GM18951 (cell line): ENCODE data around the gene SEC61G.

Source experiments
- POLR2A ChIP-seq: IDR thresholded peaks from 4 replicates; pipeline ENCODE4 v1.6.1; 2011; ENCODE audit warnings: mild to moderate bottlenecking; ENCODE audit not compliant: insufficient read length, insufficient read depth; ENCODE audit errors: extremely low read depth
- in situ Hi-C: fragments of 300-500 bp; cut with MboI; formaldehyde crosslinking; loops from one replicate; pipeline ENCODE4 v1.12.0; 2022; ENCODE audit warnings: low sequenced_read_pairs, mixed read lengths, inconsistent platforms; ENCODE audit not compliant: unreplicated experiment

Gene SEC61G

DNA sequence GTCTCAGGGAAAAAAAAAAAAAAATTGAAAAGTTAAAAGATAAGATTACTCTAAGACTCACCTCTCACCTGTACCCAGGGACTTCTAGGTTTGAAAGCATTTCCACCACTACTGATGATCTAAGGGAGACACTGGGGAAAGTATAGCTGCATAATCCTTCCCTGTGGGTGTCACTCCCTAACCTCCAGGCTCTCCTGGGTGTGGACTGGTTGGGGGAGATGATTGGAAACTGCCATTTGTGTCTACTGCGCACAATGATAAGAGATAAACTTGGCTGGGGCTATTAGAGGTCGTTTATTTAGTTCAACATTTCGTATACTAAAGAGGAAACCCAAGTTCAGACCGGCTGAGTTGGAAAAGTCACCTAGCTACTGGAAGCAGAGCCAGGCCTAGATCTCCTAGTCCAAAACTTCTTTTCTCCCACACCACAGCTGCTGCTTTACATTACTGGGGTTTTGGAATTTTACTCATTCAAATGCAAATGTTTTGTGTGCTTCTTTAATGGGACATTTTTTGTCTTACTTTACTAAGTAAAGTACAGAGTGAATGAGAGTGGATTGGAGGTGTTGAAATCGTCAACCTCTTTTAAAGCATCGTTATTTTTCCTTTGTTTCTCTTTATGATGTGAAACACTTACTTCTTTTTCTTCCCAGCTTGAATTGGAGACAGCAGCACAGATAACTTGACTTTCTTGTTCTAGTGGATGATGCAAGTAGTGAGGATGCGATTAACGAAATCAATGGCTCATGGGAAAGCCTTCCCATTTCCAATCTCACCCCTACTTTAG lies 22.3 kb upstream of the SEC61G start:
- in situ Hi-C loops, result no loop called here

DNA sequence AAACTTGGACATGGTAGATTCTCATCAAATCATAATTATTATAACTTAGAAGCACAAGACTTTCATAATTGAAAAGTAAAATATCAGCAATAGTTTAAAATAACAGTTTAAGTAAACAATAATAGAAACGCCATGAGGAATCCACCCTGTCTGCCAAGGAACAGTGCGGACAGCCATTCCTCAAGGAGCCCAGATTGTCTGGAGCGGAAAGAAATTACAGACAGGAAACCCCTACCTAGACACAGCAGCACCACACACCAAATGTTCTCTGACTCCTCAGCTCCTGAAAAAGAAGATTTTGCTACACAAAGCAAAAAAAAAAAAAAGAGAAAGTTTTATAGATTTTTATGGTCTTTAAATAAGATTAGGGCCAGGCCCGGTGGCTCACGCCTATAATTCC lies 21.5 kb upstream of the SEC61G start:
- in situ Hi-C loops, result no loop called here
- TF ChIP-seq POLR2A, result no peak

More for the DNA sequence above, 22.3 kb upstream of the SEC61G start:
- no peak for TF ChIP-seq POLR2A

DNA sequence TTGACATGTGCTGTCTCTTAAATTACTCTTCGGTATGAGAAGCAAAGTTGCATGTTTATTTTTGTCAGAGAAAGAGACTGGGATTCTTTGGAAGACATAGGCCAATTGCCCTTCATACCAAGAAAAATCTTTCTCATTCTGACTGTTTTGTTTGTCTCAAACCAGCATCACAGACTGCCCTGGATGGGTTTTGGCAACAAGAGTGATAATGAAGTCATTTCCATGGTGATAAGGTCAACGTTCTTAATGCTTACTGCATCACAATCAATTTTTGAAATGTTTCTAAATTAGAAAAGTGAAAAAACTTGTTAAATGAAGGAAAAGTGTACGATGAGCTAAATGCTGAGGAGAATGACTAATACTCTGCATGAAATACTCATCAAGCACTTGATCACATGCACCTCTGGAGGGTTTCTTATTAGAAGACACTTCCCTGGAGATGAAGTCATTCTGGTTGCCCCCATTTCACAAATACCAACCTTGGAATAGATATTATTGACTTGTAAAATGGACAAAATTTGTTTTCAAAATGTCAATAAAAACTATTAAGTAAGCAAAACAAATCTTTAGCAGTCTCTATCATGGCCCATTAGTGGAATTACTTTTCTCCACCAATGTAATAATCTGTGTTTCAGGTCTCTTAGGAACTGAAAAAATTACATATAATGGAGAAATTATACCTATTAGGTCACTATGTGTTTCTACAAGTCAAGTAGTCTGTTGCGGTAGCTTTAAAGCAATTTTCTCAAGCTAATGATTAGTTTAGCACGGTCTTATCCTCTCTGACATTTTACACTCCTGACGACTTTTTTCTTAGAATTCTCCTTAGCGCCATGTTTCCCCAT lies 19.9 kb upstream of the SEC61G start:
- in situ Hi-C loops, result loop anchor here (10.0 kb wide), 1 partner anchor 476 kb away; no protein-coding TSS in a partner anchor

DNA sequence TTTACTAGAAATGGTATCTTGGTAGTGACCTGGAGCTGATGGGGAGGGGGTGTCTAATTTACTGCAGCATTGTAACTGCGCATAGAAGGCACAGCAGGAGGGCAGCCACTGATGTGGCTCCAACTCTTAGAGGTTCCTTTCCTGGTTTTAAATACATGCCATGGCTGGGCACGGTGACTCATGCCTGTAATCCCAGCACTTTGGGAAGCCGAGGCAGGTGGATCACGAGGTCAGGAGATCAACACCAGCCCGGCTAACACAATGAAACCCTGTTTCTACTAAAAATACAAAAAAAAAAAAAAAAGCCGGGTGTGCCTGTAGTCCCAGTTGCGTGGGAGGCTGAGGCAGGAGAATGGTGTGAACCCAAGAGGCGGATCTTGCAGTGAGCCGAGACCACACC lies 19.2 kb upstream of the SEC61G start:
- no peak for TF ChIP-seq POLR2A
- in situ Hi-C loops, result loop anchor here (10.0 kb wide), 1 partner anchor 477 kb away; no protein-coding TSS in a partner anchor

More for the DNA sequence above, 19.9 kb upstream of the SEC61G start:
- no peak for TF ChIP-seq POLR2A

DNA sequence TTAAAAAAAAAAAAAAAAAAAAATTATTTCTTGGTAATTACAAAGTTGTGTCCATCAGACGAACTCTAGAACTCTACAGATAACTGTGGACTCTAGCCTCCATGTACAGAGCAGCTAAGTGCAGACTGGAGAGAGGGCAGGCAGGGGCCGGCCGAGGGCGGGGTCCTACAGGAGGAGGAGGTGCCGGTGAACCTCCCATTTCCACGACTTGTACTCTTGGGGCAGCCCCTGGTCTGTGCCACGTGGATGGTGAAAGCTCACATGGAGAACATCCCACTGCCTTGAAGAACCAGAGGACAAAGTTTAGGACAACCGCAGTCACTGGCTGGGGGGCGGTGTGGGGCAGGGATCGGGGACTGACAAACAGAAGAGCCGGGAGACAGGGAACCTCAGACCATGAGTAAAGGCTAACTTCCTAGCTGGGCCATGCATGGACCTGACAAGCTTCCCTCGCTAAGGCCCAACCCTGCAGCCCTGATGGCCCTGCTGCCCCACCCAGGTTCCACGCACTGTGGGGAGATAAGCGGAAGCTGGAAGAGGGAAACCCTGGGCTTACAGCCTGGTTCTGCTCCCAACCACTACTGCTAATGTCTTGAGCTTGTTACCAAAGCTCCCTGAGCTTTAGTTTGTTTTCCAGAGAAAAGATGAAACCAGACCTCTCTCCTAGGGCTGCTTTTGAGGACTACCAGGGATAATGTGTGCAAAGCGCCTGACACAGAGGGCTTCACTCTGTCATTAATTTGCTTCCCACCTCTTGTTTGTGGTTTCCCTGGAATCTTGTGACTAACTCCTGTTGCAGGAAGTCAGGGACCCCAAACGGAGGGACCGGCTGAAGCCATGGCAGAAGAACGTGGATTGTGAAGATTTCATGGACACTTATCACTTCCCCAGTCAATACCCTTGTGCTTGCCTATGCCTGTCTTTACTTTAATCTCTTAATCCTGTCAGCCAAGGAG lies 16.1 kb upstream of the SEC61G start:
- TF ChIP-seq POLR2A, result no peak
- in situ Hi-C loops, result loop anchor here (10.0 to 25.0 kb wide), 2 partner anchors 480 to 637 kb away; no protein-coding TSS in a partner anchor

DNA sequence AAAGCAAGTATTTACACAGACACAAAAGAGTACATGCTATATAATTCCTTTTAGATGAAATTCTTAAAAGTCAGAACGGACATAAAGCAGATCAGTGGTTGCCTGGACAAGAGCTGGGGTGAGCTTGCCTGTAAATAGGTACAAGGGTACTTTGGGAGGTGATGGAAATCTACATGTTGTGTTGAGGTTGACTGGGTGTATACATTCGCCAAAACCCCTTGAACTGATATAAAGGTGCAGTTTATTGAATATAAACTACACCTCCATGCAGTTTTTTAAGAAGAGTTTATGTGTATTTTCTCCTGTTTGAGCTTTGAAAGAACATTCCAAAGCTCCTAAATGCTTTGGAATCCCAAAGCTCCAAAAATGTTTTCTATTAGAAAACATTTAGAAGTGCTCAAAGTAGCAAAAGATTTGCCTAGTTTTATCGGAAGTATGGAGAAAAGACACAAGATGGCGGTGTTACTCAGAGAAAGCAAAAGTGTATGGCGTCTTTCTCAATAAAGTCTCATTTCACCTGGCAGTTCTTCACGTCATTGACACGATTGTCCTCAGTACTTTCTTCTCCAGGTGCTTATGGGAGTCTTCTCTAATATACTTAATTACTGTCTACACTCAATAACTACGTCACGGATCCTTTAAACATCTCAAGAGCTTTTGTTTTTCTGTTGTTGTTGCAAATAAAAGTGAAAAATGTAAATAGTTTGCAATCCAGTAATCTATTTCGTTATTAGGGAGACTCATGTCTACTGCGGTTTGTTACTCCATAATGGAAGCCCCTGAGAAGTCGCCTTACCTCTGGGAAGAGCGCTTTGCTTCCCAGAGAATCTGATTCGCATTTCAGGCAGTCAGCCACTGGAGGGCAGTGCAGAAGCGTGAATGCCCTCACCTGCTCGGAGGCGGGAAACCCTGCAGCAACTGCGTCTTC lies 14.7 kb upstream of the SEC61G start:
- no peak for TF ChIP-seq POLR2A
- in situ Hi-C loops, result loop anchor here (10.0 to 25.0 kb wide), 2 partner anchors 481 to 639 kb away; no protein-coding TSS in a partner anchor

DNA sequence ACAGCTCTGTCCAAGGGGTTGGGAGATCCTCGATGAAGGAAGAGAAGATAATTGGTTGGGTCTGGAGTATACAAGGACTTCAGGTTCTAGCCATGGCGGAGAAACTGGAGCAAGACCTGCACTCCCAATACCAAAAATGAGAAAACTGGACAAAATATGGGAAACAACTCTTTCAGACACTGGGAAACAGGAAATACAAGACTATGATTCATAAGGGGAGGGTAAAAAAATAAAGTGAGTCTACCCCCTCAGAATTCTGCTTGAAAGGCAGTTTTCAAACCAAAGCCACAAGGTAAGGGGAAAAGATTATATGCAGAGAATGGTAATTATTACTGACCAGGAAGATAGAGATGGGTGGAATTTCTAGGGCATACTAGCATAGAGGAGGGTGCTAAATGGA lies 10.2 kb upstream of the SEC61G start:
- TF ChIP-seq POLR2A, result no peak
- in situ Hi-C loops, result loop anchor here (25.0 kb wide), 1 partner anchor 643 kb away; no protein-coding TSS in a partner anchor

DNA sequence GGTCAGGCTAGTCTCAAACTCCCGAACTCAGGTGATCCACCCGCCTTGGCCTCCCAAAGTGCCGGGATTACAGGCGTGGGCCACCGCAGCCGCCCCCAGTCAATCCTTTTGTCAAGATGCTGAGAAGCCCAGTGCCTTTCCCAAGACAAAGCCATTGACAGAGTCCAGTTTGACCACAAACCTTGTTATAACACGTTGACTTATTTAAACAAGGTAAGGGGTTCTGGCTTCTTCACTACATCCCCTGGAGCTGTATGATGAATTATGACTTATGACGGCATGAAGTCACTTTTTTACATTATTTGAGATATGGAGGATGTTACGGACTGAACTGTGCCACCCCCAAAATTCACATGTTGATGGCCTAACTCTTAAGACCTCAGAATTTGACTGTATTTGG lies 5.8 kb upstream of the SEC61G start:
- no peak for TF ChIP-seq POLR2A
- in situ Hi-C loops, result loop anchor here (25.0 kb wide), 1 partner anchor 647 kb away; no protein-coding TSS in a partner anchor

DNA sequence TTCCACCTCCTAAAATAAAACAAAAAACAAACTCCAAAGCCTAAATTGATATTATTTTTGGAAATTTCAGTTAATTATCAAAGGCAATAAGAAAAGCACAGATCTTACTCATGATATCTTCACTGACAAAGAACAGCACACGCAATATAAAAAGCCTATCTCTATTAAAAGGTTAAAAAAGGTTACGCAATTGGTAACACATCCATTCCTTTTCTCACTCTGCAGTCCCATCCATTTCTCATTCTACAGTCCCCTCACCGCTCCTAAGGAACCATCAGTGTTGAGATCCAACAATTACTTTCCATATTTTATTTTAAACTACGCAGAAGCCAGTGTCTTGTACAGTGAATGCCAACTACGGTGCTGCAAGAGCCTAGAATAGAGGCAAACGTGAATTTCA lies 1.3 kb downstream of the SEC61G start:
- no peak for TF ChIP-seq POLR2A
- in situ Hi-C loops, result loop anchor here (25.0 kb wide), 1 partner anchor 655 kb away; no protein-coding TSS in a partner anchor

DNA sequence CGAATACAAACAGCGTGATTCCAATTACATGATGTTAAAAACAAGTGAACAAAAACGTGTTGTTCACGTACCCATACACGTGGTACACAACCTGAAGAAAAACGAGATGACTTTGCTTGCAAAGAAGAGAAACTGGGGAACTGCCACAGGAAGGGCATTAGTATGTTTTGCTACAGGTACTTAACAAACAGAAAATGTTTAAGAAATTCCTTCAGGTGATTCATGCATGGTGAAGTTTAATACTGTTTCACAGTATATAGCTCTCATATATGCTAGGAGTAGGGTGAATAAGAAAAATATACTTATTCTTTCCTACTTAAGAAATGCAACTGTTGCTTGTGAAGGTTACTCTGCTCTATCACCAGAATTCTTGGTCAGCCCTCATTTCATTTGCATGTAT lies 9.8 kb downstream of the SEC61G start:
- in situ Hi-C loops, result no loop called here
- TF ChIP-seq POLR2A, result no peak

DNA sequence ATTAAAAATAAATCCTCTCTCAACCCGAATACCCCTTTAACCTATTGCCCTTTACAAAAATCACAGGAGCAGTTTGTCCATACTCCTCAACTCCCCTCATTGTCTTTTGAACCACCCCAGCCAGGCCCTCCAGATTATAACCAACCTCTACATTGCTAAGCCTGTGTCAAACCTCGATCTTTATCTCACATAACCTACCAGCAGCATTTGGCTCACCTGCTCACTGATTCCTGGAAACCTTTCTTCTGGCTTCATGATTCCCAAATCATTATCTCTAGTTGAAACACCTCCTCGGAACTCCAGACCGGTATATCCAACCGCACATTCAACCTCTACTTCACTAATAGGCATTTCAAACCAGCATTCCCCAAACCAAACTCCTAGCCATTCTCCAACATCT lies 11.8 kb downstream of the SEC61G start:
- TF ChIP-seq POLR2A, result no peak
- in situ Hi-C loops, result no loop called here
